Thyroid gland (tissue), 4 donors: ENCODE measurements around the gene TSPAN16.

Source experiments
- CTCF ChIP-seq, 6 experiments: fragments of 200-600 bp in 3 of 6; fragments of 450-650 bp in 3 of 6; sonication (generic) in 3 of 6; IDR thresholded peaks; one replicate each; pipeline ENCODE4 v1.5.1; 2016 to 2019; ENCODE audit warnings: antibody characterized with exemption in 6 of 6, mild to moderate bottlenecking in 2 of 6, inconsistent platforms in 1 of 6, moderate library complexity in 1 of 6
- POLR2A ChIP-seq, 2 donors: fragments of 450-650 bp; IDR thresholded peaks; one replicate each; pipeline ENCODE4 v1.6.1; 2017; ENCODE audit warnings: antibody characterized with exemption in 2 of 2, mild to moderate bottlenecking in 2 of 2, moderate library complexity in 1 of 2

GRCh38 chr19:11347546-11348039 lies 51.6 kb downstream of the TSPAN16 start:
- no peak for TF ChIP-seq CTCF (IDR thresholded peaks at IDR 0.05)
- no peak for TF ChIP-seq POLR2A (IDR thresholded peaks at IDR 0.05)
